ENCODE measurements around the gene ANO3. TPM values are rescaled to one million over a fixed set of nuclear protein-coding genes. Genes with fewer than 3 reads are reported as not detected.

The ANO3 gene
- total and polyA plus RNA-seq, 2 experiments from 2014 or later = not detected

GRCh38 chr11:26519469-26519868 lies 187.5 kb downstream of the ANO3 start:
- Histone ChIP-seq H3K79me2 (replicated peaks; ENCODE audit: insufficient read depth) (no peaks in the 10 kb centered on the region), H3K4me1 (ENCODE audit: insufficient read depth) (peaks cover 9% of the 10 kb centered on the region), H3K9me2 (ENCODE audit: insufficient read depth) (no peaks in the 10 kb centered on the region), H3K27ac (ENCODE audit: low read depth) (no peak overlapping the region), H2AFZ (no peak overlapping the region), H3K4me3 (no peak overlapping the region), H4K20me1 (replicated peaks; ENCODE audit: insufficient read depth) (no peaks in the 10 kb centered on the region), H3K36me3 (ENCODE audit: insufficient read depth) (no peaks in the 10 kb centered on the region), H3K4me2 (no peak overlapping the region), H3K27me3 (ENCODE audit: insufficient read depth) (peaks cover 9% of the 10 kb centered on the region), H3F3A (replicated peaks; ENCODE audit: low read depth) (no peaks in the 10 kb centered on the region)
- no peaks in the 10 kb centered on the region for H3K9me3 Mint-ChIP-seq
- H3K27ac Mint-ChIP-seq = no peak overlapping the region
- no peak for TF ChIP-seq POLR2AphosphoS5 (IDR thresholded peaks at IDR 0.05; ENCODE audit: low read depth)
- no peak overlapping the region for H3K4me3 Mint-ChIP-seq
- peaks cover 5% of the 10 kb centered on the region for H3K27me3 Mint-ChIP-seq (ENCODE audit: insufficient read depth, low read depth, poor library complexity)
- no peaks in the 10 kb centered on the region for H3K36me3 Mint-ChIP-seq (ENCODE audit: low read depth)
- ATAC-seq (no peak), DNase-seq (ENCODE audit: low spot score) (no peak)
- H3K4me1 Mint-ChIP-seq = peaks cover 10% of the 10 kb centered on the region; the same call in 2 of the 3 replicates

- DNase-seq (ENCODE audit: low spot score) (peak; percentile 90), ATAC-seq (peak; percentile 93)
- peaks cover 10% of the 10 kb centered on the region; the same call in 2 of the 3 replicates for H3K4me1 Mint-ChIP-seq
- H2AFZ ChIP-seq = no peak overlapping the region
- H3K9me2 ChIP-seq (ENCODE audit: insufficient read depth) = no peaks in the 10 kb centered on the region
- peak overlapping the region; percentile 87 for H3K27ac Mint-ChIP-seq
- H4K20me1 ChIP-seq (replicated peaks; ENCODE audit: insufficient read depth) = no peaks in the 10 kb centered on the region
- peaks cover 9% of the 10 kb centered on the region for H3K4me1 ChIP-seq (ENCODE audit: insufficient read depth)
- peak overlapping the region; percentile 75 for H3K4me3 Mint-ChIP-seq
- no peaks in the 10 kb centered on the region for H3K36me3 Mint-ChIP-seq (ENCODE audit: low read depth)
- no peaks in the 10 kb centered on the region for H3F3A ChIP-seq (replicated peaks; ENCODE audit: low read depth)
- peak overlapping the region; percentile 34 for H3K4me2 ChIP-seq
- H3K9me3 Mint-ChIP-seq = no peaks in the 10 kb centered on the region
- H3K27ac ChIP-seq (ENCODE audit: low read depth) = no peak overlapping the region
- H3K36me3 ChIP-seq (ENCODE audit: insufficient read depth) = no peaks in the 10 kb centered on the region
- H3K79me2 ChIP-seq (replicated peaks; ENCODE audit: insufficient read depth) = no peaks in the 10 kb centered on the region
- H3K27me3 ChIP-seq (ENCODE audit: insufficient read depth) = peaks cover 31% of the 10 kb centered on the region
- peak overlapping the region; percentile 37 for H3K4me3 ChIP-seq
- H3K27me3 Mint-ChIP-seq (ENCODE audit: insufficient read depth, low read depth, poor library complexity) = peaks cover 9% of the 10 kb centered on the region
- TF ChIP-seq CREB1 (CRISPR knock-in tag; IDR thresholded peaks at IDR 0.05; ENCODE audit: low read depth) (0 out of 2 replicates have a peak, but pooled peaks have one; percentile 31), EZH2 (IDR thresholded peaks at IDR 0.05; ENCODE audit: low read depth, unreplicated experiment) (no peak), ZNF331 (CRISPR knock-in tag; IDR thresholded peaks at IDR 0.05; ENCODE audit: low read depth) (no peak), ZNF462 (CRISPR knock-in tag; IDR thresholded peaks at IDR 0.05) (no peak), NANOG (IDR thresholded peaks at IDR 0.05; ENCODE audit: borderline replicate concordance) (peak; percentile 93), CTCF (conservative IDR thresholded peaks at IDR 0.05; ENCODE audit: low read depth in 2 of 2) (peak; percentile 70 to 81)
Measured at GRCh38 chr11:26522912-26523610, 191.1 kb downstream of the ANO3 start.

All from GM23338 (cell line).